ENCODE data around the gene MAGEL2.

The MAGEL2 gene

DNA sequence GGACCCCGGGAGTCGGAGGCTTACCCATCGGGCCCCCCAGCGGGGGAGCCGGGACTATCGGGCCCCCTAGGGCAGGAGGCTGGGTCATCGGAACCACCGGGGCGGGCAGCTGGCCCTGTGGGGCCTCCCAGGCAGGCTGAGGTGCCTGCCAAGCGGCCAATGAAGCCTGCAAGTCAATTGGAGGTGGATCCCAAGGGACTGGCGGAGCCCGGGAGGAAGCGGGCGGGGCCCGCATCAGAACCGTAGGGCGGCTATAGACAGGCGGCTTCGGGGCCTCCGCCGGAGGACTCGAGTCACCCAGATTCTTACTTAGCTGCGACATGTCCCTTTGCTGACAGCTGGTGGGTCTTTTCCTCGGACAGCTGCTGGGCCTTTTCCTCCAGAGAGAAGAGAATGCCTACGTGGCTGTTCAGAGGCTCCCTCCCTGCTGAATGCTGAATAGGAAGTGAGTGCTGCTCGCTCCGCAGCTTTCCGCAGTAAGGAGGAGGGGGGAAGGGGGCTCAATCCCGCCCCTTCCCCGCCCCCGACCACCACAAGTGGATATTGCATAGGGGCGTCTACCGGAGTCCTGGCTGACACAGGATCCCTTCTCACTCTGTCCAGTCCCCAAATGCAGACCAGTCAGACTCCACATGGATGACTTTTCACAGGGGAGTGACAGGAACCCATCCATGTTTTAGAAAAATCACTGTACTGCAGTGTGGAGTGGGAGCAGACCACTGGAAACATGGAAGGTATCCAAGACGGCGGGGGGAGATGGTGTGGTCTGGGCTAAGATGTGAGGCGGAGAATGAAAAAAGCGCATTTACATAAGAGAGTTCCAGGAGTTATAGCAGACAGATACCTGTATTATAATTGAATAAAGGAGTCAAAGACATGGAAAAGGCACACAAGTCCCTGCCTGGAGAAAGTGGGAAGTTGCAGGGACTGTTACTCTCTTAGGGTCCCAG lies at the start of gene MAGEL2:
Gene MAGEL2 (minus strand): TSS at position 447 of the 950 bp plus-strand sequence. CDS start 125 bp downstream, at position 322.
- no peak for DNase-seq

DNA sequence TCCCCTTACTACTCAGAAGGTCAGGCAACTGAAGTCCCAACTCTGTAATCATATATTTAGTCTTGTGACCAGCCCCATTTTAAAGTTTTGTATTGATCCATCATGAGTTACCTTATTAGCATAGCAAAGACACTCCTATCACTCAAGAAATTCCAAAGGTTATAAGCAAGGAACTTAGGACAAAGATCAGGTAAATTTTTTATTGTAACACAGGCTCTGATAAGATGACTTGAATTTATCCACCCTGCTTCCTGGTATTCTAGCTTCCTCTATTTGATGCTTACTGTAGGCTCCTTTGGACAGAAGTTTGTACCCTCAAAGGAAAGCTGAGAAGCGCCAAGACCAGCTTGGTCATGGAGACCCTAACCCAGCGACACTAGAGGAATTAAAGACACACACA lies 47.6 kb upstream of the MAGEL2 start:
- no peak for DNase-seq

DNA sequence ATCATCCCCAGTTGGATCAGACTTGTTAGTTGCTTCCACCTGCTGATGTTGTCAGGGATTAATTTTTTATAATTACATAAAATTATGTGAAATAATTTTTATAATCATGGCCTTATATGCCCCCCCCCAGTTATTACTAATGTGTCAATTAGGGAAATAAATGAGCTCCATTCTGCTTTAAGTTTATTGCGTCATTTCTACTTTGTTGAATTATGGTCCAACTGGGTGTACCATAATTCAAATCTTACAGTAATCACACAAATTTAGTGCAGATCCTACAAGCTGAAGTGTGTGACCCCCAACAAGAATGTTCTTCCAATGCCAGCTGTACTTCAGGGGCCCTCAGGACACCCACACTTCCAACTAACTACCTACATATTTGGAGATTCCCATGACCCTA lies 46.9 kb upstream of the MAGEL2 start:
- no peak for DNase-seq

DNA sequence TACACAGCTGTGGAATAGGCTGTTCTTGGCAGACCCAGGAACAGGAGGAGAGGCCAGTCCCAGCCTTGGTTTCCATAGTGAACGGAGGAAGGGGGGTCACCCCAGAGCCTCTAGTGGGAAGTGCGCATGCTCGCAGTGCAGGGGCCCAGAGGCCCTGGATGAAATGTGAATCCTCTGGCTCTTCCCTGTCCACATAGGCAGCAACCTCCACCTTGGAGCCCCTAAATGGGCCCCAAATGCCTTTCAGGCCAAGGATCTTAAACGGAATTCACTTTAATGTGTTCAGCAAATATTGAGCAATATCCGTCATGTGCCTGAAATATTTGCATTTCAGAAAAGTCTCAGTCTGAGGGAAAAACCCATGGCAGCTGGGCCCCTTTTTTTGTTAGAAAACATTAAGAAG lies 42.8 kb upstream of the MAGEL2 start:
- DNase-seq, result no peak

DNA sequence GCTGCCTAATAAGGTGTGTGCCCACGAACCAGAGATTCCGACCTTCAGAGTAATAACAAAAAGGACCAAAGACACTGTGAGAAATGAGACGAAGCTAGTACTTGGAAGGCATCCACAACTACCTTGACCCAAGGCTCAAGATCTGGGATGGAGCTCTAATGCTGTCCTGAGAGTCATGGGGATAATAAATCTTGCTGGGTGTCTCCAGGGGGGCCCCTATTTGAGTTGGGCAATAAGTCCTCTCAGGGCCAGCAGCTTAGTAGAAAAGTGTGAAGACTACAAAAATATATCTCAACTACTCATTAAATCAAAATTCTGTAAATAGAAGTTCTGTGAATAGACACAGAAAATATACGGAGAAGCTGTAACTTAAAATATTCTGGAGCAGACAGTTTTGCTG lies 42.3 kb upstream of the MAGEL2 start:
- no peak for DNase-seq

DNA sequence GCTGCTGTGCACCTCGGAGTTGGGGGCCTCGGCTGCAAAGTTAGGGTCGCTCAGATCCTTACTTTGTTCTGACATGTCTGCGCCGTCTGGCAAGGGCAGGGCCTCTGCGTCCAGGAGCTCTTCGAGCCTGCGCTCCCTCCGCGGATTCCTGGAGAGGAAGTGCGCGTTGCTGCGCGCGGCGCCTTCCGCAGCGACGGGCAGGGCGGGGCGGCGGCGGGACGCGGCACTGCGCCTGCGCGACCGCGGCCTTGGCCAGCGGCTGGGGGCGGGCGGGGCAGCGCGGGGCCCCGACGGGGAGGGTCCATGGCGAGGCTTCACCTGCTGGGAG lies 39.4 kb upstream of the MAGEL2 start, which contains the start of gene NDN:
Gene NDN (minus strand): TSS at position 163 of the 328 bp plus-strand sequence. CDS start 88 bp downstream, at position 75.
- no peak for DNase-seq

DNA sequence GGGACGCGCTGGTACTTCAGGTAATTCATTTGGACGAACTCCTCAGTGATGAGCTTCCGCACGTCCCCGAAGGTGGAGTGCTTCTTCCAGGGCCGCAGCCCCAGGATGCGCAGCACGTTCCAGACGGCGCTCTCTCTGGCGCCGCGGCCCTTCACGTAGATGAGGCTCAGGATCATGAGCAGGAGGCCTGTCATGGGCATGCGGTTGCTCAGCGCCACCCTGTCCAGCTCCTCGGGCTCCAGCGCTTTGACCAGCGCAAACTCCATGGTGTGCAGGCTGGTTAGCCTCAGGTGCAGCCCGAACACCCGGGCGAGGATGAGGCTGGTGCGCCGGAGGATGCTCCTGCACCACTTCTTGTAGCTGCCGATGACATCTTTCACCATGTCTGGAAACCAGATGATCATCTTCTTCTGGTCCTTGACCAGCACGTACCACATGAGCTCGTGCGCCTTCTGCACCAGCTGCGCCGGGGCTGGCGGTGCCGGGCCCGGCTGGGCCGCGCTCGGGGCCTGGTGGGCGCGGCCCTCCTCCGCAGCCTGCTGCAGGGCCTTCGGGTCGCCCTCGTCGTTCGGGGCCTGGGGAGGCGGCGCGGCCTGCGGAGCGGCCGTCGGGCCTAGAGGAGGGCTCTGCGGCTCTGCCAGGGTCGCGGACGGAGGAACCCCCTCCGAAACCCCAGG lies 38.9 kb upstream of the MAGEL2 start:
- no peak for DNase-seq

DNA sequence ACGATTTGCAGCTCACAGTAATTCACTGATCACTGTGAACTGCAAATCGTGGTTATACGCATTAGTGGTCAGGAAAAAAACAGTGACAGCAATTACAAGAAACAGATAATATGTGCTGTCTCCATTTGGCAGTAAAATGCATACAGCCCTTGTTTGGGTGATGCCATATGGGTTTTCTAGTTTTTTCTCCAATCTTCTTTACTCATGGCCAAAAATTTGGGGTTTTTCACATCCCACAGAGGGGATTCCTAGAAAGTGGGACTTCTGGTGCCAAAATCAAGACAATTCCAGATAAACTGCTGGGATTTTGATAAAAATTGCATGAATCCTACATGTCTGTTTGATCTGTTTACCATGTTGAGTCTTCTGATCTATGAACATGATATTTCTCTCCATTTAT lies 23.8 kb upstream of the MAGEL2 start:
- no peak for DNase-seq

DNA sequence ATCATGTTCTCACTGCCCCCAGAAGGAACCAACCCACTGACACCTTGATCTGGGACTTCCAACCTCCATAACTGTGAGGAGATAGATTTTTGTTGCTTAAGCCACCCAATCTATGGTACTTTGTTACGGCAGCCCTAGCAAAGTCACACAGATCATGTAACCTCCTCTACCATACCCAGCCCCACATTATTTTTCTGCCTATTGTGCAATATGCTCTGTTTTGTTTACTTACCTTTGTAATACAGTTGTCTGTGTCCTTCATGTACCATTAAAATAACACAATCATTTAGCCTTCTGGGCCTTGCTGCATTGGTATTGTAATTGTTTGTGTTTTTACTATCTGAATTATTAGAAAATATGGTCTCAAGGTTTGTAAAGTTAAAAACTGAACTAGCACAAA lies 23.3 kb upstream of the MAGEL2 start:
- DNase-seq, result no peak

DNA sequence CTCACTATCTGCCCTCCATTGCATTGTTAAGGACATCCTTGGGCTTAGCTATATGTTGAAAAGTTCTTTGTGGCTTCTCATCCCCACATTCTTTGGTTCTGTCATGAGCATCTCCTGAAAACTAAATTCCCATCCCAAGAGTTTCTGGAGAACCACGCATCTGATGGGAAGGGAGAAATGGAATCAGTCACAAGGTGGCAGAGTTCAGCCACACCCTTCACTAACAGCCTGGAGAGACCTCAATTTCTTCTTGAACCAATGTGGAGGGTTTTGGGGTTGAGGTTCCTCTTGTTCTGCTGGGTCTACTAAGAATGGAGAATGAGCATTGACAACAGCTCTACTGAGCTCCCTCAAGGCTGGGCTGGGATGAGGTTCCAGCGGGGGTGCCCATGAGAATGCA lies 15.6 kb upstream of the MAGEL2 start:
- no peak for DNase-seq

DNA sequence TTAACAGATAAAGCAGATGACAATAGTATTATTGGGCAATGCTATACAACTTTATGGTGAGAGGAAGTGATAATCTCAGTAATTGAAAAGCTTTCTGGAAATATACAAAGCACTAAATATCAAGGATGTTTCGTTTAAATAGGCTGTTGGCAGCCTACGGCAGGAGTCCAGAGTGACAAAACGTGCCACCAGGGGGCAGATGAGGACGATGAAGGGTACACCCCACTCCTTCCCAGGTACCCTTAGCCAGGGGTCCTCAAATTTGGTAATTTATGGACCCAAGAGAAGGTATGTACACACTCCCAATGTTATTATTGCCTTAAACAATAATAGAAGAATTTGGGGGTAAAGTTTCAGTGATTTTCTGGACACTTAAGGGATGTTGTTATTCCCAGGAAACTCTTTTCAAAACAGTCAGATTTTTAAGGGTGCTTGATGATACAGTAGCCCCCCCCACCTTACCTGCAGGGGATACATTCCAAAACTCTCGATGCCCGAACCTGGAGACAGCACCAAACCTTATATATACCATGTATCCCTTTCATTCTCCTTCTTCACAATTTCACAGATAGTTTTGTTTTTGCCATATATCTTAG lies 1.4 kb upstream of the MAGEL2 start:
- peak; percentile 27 for DNase-seq

DNA sequence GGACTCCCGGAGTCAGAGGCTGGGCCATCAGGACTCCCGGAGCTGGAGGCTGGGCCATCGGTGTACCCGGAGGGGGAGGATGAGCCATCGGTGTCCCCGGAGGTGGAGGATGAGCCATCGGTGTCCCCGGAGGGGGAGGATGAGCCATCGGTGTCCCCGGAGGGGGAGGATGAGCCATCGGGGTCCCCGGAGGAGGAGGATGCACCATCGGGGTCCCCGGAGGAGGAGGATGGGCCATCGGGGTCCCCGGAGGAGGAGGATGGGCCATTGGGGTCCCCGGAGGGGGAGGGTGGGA lies 719 bp downstream of the MAGEL2 start:
- no peak for DNase-seq

DNA sequence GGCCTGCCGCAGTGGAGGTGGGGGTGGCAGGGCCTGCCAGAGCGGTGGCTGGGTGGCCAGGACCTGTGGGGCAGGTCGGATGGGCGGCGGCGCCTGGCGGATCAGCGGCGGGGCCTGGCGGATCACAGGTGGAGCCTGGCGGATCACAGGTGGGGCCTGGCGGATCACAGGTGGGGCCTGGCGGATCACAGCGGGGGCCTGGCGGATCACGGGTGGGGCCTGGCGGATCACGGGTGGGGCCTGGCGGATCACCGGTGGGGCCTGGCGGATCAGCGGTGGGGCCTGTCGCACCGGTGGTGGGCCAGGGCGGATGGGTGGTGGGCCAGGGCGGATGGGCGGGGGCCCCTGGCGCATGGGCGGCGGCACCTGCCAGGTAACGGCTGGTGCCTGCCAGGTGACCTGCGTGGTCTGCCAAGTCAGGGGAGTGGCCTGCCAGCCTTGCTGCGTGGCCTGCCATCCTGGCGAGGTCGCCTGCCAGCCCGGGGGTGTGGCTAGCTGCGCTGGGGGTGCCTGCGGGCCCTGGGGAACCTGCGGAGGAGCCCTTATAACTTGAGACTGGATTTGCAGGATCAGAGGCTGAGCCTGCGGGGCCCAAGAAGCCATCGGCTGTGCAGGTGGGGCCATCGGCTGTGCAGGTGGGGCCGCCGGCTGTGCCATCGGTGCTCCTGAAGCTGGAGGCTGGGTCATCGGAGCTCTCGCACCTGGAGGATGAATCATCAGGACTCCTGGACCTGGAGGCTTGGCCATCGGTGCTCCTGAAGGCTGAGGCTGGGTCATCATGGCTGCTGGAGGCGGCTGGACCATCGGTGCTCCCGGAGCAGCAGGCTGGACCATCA lies 1.3 kb downstream of the MAGEL2 start:
- no peak for DNase-seq

DNA sequence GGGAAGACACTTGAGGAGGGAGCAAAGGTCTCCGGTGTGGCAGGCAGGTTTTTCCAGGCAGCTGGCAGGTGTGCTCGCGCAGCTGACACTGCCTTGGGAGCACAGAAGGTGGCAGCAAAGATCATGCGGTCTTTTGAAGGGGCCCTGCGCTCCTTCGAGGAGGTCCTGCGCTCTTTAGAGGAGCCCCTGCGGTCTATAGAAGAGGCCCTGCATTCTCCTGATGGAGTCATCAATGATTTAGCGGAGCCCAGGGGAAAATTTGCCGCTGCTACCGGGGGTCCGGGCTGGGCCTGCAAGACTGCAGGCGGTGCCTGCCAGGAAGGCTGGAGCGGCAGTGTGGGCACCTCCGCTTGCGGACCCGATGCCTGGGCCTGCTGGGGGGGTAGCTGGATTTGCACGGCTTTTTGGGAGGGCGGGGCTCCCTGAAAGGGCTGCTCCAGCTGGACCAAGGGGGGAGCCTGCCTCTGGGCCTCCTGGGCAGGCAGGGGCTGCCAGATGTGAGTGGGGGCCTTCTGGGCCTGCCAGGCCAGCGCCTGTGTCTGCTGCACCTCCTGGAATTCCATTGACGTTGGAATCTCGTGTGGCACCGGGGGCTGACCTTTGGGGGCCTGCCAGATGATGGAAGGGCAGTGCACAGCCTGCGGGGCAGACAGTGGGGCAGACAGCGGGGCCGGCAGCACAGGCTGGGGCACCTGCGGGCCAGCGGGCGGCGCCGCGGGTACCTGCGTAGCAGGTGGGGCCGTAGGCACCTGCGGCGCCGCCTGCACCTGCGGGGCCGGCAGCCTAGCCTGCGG lies 2.1 kb downstream of the MAGEL2 start:
- DNase-seq, result no peak

DNA sequence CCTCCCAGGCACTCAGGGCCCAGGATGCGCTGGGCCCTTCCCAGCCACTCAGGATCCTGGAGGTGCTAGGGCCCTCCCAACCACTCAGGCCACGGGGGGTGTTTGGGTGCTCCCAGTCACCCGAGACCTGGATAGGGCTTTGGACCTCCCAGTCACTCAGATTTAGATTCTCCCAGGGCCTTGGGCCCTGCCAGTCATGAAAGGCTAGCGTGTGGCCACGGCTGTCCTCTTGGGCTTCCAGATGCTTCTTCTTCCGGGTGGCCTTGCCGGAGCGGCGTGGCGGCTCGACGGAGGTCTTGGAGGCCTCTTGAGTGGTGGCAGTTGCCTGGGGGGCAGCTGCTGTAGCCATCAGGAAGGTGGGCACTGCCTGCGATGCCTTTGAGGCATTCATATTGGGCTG lies 2.8 kb downstream of the MAGEL2 start:
- no peak for DNase-seq

DNA sequence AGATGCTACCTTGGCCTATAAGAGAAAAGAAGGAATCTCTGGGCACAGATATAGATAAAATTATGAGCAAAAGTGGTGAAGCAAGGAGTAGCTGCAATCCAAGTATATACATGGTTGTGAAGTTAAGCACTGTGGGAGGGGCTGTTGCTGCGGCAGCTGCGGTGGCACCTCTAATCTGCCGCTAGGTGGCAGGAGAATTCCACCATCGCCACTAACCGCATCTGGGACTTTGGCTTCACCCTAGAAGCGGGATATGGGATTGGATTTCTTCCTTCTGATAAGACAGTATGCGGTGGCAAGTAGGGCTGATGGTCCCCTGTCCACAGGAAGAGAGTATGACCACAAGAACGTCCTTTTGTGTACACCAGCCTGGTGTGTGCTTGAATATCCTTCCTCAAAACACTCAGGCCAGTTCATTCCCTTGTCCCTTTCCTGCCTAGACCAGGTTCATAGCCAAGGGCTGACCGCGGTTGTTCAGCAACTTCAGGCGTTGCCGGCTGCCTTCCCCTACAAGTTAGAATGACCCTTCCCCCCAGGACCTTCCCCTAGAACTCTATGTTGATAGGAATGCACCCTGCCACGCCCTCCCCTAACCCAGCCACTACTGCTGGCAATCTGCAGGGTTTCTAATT lies 5.1 kb downstream of the MAGEL2 start:
- DNase-seq, result peak; percentile 80

DNA sequence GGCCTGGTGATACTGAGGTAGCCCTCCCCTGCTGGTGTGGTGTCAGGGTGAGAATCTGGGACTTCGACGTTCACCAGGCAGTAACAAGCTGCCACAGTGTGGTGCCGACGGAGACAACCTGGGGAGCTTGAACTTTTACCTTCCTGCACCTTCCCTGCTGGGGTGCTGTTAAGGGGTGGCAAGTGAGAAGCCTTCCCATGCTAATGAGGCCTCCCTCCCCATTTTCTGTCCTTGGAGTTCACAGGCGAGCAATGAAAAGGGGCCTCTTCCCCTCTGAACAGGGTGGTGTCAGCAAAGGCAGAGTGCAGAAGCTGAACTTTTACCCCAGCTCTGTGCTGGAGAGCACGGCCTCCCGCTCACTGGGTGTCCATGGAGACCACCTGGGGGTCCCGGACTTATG lies 13.5 kb downstream of the MAGEL2 start:
- DNase-seq, result no peak

DNA sequence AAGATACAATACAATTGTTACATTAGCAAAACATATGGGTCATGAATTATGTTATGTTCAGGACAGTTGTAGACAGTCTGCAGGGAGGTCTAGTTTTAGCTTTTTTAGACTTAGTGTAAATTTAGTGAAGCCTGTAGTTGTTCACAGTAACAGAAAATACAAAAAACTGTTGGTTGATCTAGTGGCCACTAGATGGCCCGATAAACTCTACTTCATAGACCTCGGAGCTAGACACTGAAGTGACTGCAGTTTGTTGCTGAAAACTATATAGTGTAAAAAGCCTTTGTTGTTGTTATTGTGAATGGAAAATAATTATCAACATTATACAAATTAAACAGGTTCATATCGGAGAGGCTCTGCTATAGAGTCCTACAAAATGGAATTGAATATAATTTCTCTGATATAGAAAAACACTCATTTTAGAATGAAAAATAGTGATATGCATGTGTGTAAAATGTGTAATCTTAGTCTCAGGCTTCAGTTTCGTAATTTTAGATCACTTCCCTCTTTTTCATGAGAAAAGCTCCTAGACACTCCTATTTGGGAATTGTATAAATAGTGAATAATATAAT lies 18.3 kb downstream of the MAGEL2 start:
- peak; percentile 58 for DNase-seq

DNA sequence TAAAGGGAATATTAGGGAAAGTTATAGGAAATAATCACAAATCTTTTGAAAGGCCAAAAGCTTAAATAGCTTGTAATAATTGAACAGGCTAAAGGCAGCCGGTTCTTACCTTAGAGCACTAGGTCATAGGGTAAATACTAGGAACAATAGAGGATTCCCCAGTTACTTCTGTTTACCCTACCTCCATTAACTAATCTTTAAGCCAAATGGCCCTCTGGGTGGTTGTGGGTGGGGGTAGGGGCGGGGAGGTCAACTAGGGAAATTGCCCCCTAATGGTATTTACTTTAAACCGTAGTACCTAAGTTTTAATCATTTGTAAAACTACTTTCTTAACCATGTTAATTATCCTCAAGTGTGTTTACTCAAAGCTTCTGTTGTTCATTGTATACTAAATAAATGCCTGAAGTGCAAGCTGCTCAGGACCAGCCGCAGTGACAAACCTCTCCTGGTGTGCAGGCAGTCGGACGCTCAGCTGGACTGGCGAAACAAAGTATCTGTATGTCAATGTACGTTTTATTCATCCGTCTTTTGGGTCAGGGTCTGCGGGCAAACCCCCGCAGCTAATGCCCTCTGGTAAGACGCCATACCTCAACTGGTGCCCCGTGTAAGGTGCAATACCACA lies 18.9 kb downstream of the MAGEL2 start:
- no peak for DNase-seq

DNA sequence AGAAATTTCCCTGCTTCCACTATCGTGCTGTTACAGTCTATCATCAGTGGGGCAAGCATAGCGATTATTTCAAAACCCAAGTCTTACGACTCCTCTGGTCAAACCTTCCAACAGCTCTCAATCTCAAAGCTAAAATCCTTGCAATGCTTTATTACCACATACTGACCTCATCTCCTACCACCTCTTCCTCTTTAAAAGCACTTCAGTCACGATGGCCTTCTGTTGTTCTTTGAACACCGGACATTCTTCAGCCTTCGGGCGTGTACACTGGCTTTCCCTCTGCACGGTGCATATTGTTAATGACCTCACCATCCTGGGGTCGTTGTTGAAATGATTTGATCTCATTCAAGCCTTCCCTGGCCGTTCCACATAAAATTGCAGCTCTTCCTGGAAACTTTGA lies 31.1 kb downstream of the MAGEL2 start:
- no peak for DNase-seq

DNA sequence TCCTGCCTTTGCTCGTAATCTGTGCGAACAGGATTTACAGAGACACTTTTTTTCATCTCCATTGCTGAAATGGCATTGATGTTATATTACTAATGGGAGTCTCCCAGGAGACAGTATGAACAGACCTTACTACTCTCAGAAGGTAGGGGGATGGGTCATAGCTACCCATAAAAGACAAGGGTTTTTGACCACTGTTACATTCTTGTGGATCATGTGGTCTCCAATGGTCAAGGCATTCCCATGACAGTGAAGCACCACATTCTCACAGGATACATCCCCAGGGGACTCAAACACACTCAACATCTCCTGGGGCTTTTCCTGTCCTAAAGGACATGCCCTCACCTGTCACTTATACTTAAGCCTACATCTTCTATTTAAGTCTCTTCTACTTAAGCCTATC lies 41.4 kb downstream of the MAGEL2 start:
- DNase-seq, result no peak
